AG10803 (cell line): ENCODE results near the gene CALU.

Experiments used
- DNase-seq: peaks from one replicate; pipeline ENCODE4 v3.0.0; 2010; ENCODE audit warnings: low read depth
- H3K4me3 ChIP-seq: 2 replicates; pipeline ENCODE4 v1.5.1; 2011; ENCODE audit warnings: mild to moderate bottlenecking, low read length, control low read depth
- TF ChIP-seq, protein P1 (sequence below): conservative IDR thresholded peaks from 2 replicates; pipeline ENCODE4 v1.5.1; 2011; ENCODE audit warnings: mild to moderate bottlenecking, low read length, control low read depth, inconsistent platforms

CALU gene

DNA sequence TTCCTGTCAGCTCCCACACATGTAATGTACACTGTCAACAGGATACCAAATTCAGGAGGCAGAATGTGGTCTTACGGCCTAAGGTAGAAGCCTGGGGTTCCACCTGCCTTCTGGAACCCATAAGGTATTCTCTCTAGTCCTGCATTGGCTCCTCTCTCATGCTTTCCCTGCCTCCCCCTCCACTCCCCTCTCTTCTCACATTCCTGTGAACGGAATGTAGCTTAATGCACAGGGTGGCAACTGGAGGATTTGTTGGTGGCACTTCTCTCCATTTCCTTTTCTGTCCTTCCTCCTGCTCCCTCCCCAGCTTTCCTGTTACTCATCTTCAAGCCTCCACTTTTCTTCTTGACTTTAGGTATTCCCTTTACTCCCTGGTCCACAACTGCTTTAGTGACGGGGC lies 79.5 kb downstream of the CALU start:
- no peak overlapping the region for H3K4me3 ChIP-seq
- TF ChIP-seq, protein P1, sequence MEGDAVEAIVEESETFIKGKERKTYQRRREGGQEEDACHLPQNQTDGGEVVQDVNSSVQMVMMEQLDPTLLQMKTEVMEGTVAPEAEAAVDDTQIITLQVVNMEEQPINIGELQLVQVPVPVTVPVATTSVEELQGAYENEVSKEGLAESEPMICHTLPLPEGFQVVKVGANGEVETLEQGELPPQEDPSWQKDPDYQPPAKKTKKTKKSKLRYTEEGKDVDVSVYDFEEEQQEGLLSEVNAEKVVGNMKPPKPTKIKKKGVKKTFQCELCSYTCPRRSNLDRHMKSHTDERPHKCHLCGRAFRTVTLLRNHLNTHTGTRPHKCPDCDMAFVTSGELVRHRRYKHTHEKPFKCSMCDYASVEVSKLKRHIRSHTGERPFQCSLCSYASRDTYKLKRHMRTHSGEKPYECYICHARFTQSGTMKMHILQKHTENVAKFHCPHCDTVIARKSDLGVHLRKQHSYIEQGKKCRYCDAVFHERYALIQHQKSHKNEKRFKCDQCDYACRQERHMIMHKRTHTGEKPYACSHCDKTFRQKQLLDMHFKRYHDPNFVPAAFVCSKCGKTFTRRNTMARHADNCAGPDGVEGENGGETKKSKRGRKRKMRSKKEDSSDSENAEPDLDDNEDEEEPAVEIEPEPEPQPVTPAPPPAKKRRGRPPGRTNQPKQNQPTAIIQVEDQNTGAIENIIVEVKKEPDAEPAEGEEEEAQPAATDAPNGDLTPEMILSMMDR: no peak
- no peak for DNase-seq
